Measurements from ENCODE around the gene MDP1. TPM values are rescaled to one million over a fixed set of nuclear protein-coding genes. Genes with fewer than 3 reads are reported as not detected.

Gene MDP1
- total and polyA plus RNA-seq, 10 of the 15 experiments (the other 5 are each of a cell fraction or from before 2014, with no cell fraction given) = 10.4 to 45.8 (median 23.5) TPM

GRCh38 chr14:24188251-24189058 lies 27.4 kb downstream of the MDP1 start, which contains the start of gene IPO4 (continued):
- TF ChIP-seq CUX1 (IDR thresholded peaks at IDR 0.05; ENCODE audit: insufficient replicate concordance, low read depth, low read length) (no peak), ZBED1 (IDR thresholded peaks at IDR 0.05; ENCODE audit: borderline replicate concordance) (peak; percentile 38; the same call in 1 of the 2 replicates), BCL3 (IDR thresholded peaks at IDR 0.05; ENCODE audit: borderline replicate concordance, insufficient read depth, low read depth, low read length, poor library complexity, severe bottlenecking) (peak; percentile 74), RFX5 (IDR thresholded peaks at IDR 0.05; ENCODE audit: low read depth, low read length) (peak; percentile 58; the same call in 1 of the 2 replicates), ZBTB4 (CRISPR knock-in tag; IDR thresholded peaks at IDR 0.05) (no peak), YBX1 (IDR thresholded peaks at IDR 0.05) (no peak), SMAD1 (IDR thresholded peaks at IDR 0.05; ENCODE audit: low read depth, partially characterized antibody) (no peak), IKZF2 (IDR thresholded peaks at IDR 0.05) (no peak; a peak in 1 of 4 replicates), ZNF217 (IDR thresholded peaks at IDR 0.05) (no peak), CTCF (IDR thresholded peaks at IDR 0.05 in 2 of 3, conservative IDR thresholded peaks at IDR 0.05 in 1 of 3; ENCODE audit: control insufficient read depth in 2 of 3, extremely low read depth in 1 of 3, insufficient read depth in 1 of 3, low read depth in 3 of 3, low read length in 3 of 3) (no peak), FOS (IDR thresholded peaks at IDR 0.05; ENCODE audit: borderline replicate concordance, extremely low read depth, insufficient read length) (no peak), CREB1 (IDR thresholded peaks at IDR 0.05; ENCODE audit: low read depth) (peak; percentile 88), RAD21 (IDR thresholded peaks at IDR 0.05; ENCODE audit: insufficient read depth, low read depth, low read length) (no peak), RELA (IDR thresholded peaks at IDR 0.05; ENCODE audit: borderline replicate concordance, partially characterized antibody) (peak; percentile 97), POU2F2 (IDR thresholded peaks at IDR 0.05; ENCODE audit: borderline replicate concordance, low read depth, low read length) (peak; percentile 98), CHD1 (IDR thresholded peaks at IDR 0.05; ENCODE audit: low read depth, low read length) (no peak)

Measured in GM12878 (cell line).